ENCODE data around the gene PLEKHM3. TPM values are rescaled to one million over a fixed set of nuclear protein-coding genes. Genes with fewer than 3 reads are reported as not detected.

PLEKHM3 gene
- total and polyA plus RNA-seq, 2 experiments from 2014 or later = 3.9 to 8.8 TPM

- TF ChIP-seq, protein P1, sequence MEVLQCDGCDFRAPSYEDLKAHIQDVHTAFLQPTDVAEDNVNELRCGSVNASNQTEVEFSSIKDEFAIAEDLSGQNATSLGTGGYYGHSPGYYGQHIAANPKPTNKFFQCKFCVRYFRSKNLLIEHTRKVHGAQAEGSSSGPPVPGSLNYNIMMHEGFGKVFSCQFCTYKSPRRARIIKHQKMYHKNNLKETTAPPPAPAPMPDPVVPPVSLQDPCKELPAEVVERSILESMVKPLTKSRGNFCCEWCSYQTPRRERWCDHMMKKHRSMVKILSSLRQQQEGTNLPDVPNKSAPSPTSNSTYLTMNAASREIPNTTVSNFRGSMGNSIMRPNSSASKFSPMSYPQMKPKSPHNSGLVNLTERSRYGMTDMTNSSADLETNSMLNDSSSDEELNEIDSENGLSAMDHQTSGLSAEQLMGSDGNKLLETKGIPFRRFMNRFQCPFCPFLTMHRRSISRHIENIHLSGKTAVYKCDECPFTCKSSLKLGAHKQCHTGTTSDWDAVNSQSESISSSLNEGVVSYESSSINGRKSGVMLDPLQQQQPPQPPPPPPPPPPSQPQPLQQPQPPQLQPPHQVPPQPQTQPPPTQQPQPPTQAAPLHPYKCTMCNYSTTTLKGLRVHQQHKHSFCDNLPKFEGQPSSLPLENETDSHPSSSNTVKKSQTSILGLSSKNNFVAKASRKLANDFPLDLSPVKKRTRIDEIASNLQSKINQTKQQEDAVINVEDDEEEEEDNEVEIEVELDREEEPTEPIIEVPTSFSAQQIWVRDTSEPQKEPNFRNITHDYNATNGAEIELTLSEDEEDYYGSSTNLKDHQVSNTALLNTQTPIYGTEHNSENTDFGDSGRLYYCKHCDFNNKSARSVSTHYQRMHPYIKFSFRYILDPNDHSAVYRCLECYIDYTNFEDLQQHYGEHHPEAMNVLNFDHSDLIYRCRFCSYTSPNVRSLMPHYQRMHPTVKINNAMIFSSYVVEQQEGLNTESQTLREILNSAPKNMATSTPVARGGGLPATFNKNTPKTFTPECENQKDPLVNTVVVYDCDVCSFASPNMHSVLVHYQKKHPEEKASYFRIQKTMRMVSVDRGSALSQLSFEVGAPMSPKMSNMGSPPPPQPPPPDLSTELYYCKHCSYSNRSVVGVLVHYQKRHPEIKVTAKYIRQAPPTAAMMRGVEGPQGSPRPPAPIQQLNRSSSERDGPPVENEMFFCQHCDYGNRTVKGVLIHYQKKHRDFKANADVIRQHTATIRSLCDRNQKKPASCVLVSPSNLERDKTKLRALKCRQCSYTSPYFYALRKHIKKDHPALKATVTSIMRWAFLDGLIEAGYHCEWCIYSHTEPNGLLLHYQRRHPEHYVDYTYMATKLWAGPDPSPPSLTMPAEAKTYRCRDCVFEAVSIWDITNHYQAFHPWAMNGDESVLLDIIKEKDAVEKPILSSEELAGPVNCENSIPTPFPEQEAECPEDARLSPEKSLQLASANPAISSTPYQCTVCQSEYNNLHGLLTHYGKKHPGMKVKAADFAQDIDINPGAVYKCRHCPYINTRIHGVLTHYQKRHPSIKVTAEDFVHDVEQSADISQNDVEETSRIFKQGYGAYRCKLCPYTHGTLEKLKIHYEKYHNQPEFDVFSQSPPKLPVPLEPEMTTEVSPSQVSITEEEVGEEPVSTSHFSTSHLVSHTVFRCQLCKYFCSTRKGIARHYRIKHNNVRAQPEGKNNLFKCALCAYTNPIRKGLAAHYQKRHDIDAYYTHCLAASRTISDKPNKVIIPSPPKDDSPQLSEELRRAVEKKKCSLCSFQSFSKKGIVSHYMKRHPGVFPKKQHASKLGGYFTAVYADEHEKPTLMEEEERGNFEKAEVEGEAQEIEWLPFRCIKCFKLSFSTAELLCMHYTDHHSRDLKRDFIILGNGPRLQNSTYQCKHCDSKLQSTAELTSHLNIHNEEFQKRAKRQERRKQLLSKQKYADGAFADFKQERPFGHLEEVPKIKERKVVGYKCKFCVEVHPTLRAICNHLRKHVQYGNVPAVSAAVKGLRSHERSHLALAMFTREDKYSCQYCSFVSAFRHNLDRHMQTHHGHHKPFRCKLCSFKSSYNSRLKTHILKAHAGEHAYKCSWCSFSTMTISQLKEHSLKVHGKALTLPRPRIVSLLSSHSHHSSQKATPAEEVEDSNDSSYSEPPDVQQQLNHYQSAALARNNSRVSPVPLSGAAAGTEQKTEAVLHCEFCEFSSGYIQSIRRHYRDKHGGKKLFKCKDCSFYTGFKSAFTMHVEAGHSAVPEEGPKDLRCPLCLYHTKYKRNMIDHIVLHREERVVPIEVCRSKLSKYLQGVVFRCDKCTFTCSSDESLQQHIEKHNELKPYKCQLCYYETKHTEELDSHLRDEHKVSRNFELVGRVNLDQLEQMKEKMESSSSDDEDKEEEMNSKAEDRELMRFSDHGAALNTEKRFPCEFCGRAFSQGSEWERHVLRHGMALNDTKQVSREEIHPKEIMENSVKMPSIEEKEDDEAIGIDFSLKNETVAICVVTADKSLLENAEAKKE (CRISPR knock-in tag; IDR thresholded peaks at IDR 0.05) = no peak
- TF ChIP-seq NANOG (IDR thresholded peaks at IDR 0.05; ENCODE audit: borderline replicate concordance) (no peak), ZNF331 (CRISPR knock-in tag; IDR thresholded peaks at IDR 0.05; ENCODE audit: low read depth) (no peak), ETS1 (IDR thresholded peaks at IDR 0.05) (no peak), STAT1 (IDR thresholded peaks at IDR 0.05; ENCODE audit: unreplicated experiment) (no peak), EZH2 (IDR thresholded peaks at IDR 0.05; ENCODE audit: low read depth, unreplicated experiment) (no peak), REST (IDR thresholded peaks at IDR 0.05; ENCODE audit: unreplicated experiment) (no peak), CREB1 (CRISPR knock-in tag; IDR thresholded peaks at IDR 0.05; ENCODE audit: low read depth) (no peak), POLR2AphosphoS5 (IDR thresholded peaks at IDR 0.05; ENCODE audit: low read depth) (no peak), ZNF114 (CRISPR knock-in tag; IDR thresholded peaks at IDR 0.05) (no peak)
Observed at GRCh38 chr2:207956771-207957170, 68.6 kb downstream of the PLEKHM3 start (continued).

All from GM23338 (cell line).